GM13976 (cell line): ENCODE data around the gene SLC26A1.

Experiments
- DNase-seq: peaks from one replicate; pipeline ENCODE4 v3.0.0; 2012; ENCODE audit warnings: low spot score
- in situ Hi-C: fragments of 300-500 bp; cut with MboI; formaldehyde crosslinking; loops from one replicate; pipeline ENCODE4 v1.12.0; 2022; ENCODE audit warnings: low sequenced_read_pairs, mixed read lengths, inconsistent platforms; ENCODE audit not compliant: unreplicated experiment
- TF ChIP-seq, protein P1 (sequence below): IDR thresholded peaks from 2 replicates; pipeline ENCODE4 v1.5.1; 2012; ENCODE audit warnings: borderline replicate concordance, mild to moderate bottlenecking; ENCODE audit not compliant: insufficient read depth; ENCODE audit errors: extremely low read depth, missing control alignments, control extremely low read depth

Gene SLC26A1

DNA sequence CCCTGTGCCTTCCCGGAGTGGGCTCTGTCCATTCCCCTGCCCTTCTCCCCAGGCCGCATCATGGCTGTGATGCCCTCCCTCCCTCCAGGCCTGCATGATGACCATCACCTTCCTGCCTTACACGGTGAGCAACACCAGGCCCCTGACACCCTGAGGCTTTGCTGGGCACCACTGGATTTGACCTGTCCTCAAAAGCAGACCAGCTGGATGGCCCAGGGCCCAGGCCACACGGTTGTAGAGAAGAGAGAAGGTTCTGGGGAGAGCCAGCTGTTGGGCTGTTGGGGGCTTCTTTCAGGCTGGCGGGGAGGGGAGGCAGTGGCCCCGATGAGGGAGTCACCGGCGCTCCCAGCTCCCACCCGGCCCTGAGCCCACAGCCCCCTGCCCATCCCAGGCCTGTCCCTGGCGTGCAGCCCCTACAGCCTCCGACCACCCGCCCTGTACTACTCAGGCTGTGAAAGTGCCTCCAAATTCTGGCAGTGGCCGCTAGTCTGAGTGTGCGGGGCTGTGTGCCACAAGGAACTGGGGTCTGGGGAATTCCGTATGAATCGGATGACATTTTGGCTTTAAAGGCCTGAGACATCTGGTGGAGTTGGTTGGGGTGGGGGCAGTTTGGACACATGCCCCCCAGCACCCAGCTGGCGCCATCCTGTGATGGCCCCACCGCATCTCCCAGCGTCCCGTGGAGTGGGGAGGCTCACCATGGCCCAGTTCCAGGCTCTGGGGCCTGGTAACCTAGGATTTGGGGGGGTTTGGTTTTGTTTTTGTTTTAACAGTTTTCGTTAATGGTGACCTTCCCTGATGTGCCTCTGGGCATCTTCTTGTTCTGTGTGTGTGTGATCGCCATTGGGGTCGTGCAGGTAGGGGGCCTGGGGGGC is 41.4 kb downstream of the SLC26A1 start:
- DNase-seq = no peak
- in situ Hi-C loops = no loop called here
- TF ChIP-seq, protein P1, sequence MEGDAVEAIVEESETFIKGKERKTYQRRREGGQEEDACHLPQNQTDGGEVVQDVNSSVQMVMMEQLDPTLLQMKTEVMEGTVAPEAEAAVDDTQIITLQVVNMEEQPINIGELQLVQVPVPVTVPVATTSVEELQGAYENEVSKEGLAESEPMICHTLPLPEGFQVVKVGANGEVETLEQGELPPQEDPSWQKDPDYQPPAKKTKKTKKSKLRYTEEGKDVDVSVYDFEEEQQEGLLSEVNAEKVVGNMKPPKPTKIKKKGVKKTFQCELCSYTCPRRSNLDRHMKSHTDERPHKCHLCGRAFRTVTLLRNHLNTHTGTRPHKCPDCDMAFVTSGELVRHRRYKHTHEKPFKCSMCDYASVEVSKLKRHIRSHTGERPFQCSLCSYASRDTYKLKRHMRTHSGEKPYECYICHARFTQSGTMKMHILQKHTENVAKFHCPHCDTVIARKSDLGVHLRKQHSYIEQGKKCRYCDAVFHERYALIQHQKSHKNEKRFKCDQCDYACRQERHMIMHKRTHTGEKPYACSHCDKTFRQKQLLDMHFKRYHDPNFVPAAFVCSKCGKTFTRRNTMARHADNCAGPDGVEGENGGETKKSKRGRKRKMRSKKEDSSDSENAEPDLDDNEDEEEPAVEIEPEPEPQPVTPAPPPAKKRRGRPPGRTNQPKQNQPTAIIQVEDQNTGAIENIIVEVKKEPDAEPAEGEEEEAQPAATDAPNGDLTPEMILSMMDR = no peak

DNA sequence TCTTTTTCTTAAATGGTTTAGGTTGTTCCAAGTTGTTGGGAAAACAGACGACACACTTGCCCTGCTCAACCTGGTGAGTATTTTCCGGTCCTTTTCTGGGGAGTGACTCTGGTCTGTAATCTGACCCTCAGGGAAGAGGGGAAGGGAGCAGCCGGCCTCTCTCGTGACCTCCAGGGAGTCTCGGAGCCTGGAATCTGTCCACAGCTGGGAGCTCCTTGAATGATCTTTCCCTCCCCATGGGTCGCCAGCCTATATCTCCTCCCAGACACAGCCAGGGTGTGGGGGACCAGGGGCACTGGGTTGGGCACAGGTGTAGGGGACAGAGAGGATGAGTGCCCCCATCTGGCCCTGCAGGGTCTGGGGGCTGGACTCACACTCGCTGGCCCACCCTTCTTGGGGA is 42.0 kb downstream of the SLC26A1 start:
- TF ChIP-seq, protein P1 = no peak
- in situ Hi-C loops = no loop called here
- no peak for DNase-seq

DNA sequence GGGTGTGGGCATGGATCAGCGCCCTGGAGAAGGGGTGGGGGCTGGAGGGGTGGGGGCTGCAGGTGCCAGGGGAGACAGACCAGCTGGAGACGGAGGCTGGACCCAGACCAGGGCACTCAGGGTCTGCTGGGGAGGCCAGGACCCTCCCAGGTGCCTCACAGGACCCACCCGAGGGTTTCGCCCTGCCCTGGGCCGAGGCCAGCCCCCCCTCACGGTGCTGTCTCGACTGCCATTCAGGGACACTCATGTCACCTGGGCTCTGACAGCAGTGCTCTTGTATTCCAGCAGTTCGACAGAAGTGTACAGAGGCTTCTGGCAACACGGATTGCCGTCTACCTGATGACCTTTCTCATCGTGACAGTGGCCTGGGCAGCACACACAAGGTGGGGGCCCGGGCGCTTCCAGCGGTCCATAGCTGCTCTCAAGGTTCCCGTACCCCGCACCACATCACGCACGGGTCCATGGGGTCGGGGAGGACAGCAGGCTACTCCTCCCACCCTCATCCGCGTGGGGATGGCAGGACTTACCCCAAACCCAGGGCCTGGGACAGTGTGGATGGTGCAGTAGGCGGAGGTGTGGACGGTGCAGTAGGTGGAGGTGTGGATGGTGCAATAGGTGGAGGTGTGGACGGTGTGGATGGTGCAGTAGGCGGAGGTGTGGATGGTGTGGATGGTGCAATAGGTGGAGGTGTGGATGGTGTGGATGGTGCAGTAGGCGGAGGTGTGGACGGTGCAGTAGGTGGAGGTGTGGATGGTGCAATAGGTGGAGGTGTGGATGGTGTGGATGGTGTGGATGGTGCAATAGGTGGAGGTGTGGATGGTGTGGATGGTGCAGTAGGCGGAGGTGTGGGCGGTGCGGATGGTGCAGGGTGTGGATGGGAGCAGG is 42.8 kb downstream of the SLC26A1 start:
- no peak for DNase-seq
- in situ Hi-C loops = no loop called here
- TF ChIP-seq, protein P1 = no peak

DNA sequence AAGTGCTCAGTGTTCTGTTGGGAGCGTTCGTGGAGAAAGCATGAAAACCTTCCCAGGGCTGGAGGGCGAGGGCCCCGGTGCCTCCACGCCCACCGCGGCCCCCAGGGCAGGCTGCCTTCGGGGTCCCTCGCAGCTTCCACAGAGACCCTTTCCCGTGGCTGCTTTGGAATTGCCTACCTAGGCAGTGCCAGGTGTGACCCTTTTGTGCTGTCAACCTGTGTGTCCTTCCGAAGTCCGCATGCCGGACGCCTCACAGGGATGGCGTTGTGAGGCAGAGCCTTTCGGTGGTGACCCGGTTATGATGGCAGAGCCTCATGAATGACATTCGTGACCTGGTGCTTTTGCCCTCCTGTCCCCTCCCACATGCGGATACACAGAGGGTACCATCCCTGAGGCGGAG is 43.5 kb downstream of the SLC26A1 start:
- TF ChIP-seq, protein P1 = no peak
- in situ Hi-C loops = no loop called here
- no peak for DNase-seq

DNA sequence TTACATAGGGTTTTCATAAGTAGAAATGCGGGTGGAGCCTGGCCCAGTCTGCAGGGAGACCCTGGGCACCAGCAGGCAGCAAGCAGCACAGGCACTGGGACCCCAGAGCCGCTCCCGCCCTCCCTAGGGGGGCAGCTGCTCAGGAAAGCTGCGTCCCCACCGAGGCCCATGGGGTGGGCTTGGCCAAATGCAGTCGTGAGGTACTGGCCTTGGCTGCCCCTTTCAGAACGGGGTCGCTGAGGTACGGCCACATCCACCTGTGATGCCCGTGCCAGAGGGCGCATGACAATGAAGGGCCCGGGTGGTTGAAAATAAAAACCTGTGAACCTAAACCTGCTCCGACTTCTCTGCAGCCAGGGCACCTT is 44.3 kb downstream of the SLC26A1 start:
- DNase-seq = no peak
- TF ChIP-seq, protein P1 = no peak
- in situ Hi-C loops = no loop called here

DNA sequence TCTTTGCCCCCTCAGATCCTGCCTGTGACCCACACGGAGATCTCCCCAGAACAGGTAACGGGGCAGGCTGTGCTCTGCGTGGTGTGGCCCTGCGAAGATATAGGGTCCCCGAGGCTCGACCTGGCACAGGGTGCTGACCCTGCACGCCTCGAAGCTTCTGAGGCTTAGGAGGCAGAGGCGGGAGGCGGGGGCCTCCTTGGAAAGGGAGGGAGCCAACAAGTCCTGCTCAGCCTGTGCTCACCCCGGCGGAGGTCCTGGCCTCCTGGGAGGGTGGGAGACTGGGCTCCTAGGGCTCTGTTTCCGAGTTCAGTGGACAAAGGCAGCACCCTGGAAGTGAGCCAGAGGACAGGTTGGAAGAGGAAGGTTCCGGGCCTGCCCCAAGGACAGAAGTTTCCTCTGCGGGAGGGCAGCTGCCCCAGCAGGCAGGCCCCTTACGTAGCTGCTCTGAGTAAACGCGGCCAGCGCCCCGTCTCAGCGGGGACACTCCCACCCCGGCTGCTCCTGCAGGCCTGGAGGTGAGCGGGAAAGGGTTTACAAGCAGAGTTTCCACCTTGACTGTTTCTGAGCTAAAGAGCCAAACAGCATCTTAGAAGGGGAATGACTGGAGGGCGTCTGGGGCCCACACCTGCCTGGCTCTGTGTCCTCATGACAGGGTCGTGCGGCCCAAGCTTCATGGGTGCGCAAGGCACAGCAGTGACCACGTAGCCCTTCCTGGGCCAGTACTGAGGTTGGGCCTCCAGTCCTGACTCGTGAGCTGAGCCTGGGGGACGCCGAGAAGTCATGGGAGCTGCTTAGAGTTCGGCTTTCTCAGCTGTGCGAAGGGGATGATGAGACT is 44.9 kb downstream of the SLC26A1 start:
- DNase-seq = no peak
- TF ChIP-seq, protein P1 = no peak
- in situ Hi-C loops = no loop called here
